NCI-H2196 (cell line): ENCODE data around the gene CHAMP1.
A peak's percentile ranks its signal among the peaks of the same experiment; 100 is the strongest.
"Not testable (repeated sequence)": the region's sequence is repeated elsewhere in the genome, so short reads cannot be mapped to it uniquely, and the experiment has no call there.

ENCODE experiments used
- DNase-seq: peaks from one replicate; lab custom pipeline; 2025; ENCODE audit not compliant: unreplicated experiment; lab: John Stamatoyannopoulos, UW

The CHAMP1 gene

GRCh38 chr13:114333881-114334280 lies 19.6 kb downstream of the CHAMP1 start:
- not testable (repeated sequence) for DNase-seq

- no peak for DNase-seq
Measured at GRCh38 chr13:114334305-114335053, 20.2 kb downstream of the CHAMP1 start.

DNA sequence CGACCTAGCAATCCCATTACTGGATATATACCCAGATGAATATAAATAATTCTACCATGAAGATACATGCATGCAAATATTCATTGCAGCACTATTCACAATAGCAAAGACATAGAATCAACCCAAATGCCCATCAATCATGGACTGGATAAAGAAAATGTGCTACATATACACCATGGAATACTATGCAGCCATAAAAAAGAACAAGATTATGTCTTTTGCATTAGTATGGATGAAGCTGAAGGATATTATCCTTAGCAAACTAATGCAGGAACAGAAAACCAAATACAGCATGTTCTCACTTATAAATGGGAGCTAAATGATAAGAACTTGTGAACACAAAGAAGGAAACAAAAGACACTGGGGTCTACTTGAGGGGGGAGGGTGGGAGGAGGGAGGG lies 22.2 kb downstream of the CHAMP1 start:
- DNase-seq: not testable (repeated sequence)

GRCh38 chr13:114338959-114339358 lies 24.7 kb downstream of the CHAMP1 start:
- no peak for DNase-seq

- DNase-seq: peak; percentile 37
Measured at GRCh38 chr13:114339857-114340534, 25.7 kb downstream of the CHAMP1 start.

DNA sequence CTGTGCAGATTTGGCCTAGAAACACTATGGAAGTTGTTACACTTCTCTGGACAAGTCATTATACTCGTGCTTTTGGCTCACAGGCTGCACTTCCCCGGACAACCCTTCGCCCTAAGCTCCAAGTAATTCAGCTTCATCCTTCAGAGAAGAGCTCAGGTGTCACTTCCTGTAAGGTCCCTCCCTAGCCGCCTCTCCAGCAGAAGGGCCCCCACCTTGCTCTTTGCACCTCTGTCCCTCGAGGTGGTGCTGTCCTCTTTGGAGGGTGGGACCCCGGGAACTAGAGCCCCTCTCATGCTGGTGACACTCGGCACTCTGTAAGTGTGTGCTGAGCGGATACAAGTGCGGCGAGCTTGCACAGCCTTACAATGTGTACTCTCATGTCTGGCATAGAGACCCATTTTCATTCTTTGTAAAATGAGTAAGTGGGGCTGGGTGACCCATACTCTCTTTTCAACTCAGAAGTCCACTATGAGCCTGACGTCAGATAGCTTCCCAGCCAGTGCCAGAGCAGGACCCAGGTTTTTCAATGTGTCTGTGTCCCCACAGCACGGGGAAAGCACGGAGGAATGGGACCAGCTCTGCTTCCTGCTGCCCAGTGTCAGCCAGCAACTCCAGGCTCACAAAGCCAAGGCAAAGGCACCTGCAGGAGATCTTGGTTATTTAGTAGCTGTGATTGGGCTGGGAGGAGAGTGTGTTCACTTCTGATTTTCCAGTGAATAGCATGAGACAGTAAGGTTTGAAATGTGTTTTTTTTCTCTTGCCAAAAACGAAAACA lies 26.9 kb downstream of the CHAMP1 start:
- no peak for DNase-seq

GRCh38 chr13:114347256-114347655 lies 33.0 kb downstream of the CHAMP1 start:
- not testable (repeated sequence) for DNase-seq

DNA sequence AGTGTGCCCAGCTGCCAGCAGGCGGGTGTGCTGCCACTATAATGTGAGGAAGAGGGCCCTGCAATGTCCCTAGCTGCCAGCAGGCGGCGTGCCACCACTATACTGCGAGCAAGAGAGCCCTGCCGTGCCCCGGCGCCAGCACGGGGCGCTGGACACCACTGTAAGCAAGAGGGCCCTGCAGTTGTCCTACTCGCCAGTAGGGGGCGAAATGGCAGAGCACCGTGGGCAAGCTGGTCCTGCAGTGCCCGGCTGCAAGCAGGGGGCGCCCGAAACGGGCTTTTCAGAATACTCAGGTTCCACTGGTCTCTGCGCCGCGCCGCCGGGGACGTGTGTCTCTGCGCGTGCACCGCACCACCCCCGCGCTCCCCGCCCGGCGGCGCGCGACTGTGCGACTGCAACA lies 38.5 kb downstream of the CHAMP1 start:
- DNase-seq: peak; percentile 2

DNA sequence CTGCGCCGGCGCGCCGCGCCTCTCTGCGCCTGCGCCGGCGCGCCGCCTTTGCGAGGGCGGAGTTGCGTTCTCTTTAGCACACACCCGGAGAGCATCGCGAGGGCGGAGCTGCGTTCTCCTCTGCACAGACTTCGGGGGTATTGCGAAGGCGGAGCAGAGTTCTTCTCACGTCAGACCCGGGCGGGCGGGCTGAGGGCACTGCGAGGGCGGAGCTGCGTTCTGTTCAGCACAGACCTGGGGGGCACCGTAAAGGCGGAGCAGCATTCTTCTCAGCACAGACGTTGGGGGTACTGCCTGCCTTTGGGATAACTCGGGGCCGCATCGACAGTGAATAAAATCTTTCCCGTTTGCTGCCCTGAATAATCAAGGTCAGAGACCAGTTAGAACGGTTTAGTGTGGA lies 39.1 kb downstream of the CHAMP1 start:
- DNase-seq: not testable (repeated sequence)
